ENCODE results near the gene GIPR. TPM values are rescaled to one million over a fixed set of nuclear protein-coding genes. Genes with fewer than 3 reads are reported as not detected.

The GIPR gene
- total RNA-seq, 5 donors from 2014 or later (not counting 1 experiment from before 2014, with no cell fraction given), result 6.9 to 10.8 (median 7.1) TPM

GRCh38 chr19:45645068-45645630, 22.9 kb upstream of the GIPR start:
- Mint-ChIP-seq H3K9me3 (no peaks in the 10 kb centered on the region), H3K36me3 (no peaks in the 10 kb centered on the region), H3K27ac (peak overlapping the region in 1 of 2 donors; percentile 36), H3K27me3 (peaks cover 0 to 4% of the 10 kb centered on the region in 2 donors), H3K4me1 (peaks cover 36 to 45% (median 42%) of the 10 kb centered on the region in 3 donors), H3K4me3 (peak overlapping the region; percentile 73 to 78 (median 75))
- peak overlapping the region; percentile 46 to 47 for H3K4me3 ChIP-seq (ENCODE audit: control insufficient read depth in 1 of 2, extremely low read depth in 1 of 2, low read length in 1 of 2)
- POLR2A ChIA-PET, result interaction anchor here in 1 of 2 donors (1.0 to 1.6 kb wide), 2 partner anchors 23 to 178 kb away, joined by 3 read pairs; partner anchors contain the start of gene GIPR
- peaks cover 7 to 55% of the 10 kb centered on the region in 2 experiments for H3K4me1 ChIP-seq (ENCODE audit: control insufficient read depth in 1 of 2, extremely low read depth in 1 of 2, insufficient read depth in 2 of 2, low read length in 2 of 2)
- ATAC-seq (replicated peaks in 1 of 4) (peak in 1 of 4 experiments; percentile 0), DNase-seq (peak in 1 of 35 experiments; percentile 30)
- CTCF ChIA-PET, result interaction anchor here in 1 of 2 donors (0.6 to 1.8 kb wide), 8 partner anchors 18 to 206 kb away, joined by 3 to 6 read pairs (median 3); partner anchors contain the start of genes GIPR and QPCTL
- no peak overlapping the region for H3K27ac ChIP-seq (ENCODE audit: low read length)
- no peaks in the 10 kb centered on the region for H3K9me3 ChIP-seq
- 20% methylated on average over 25 of the region's 35 CpGs for WGBS (ENCODE audit: insufficient coverage)
- peaks cover 0 to 6% of the 10 kb centered on the region in 2 experiments for H3K27me3 ChIP-seq (replicated peaks in 1 of 2; ENCODE audit: control insufficient read depth in 2 of 2, extremely low read depth in 1 of 2, insufficient read depth in 2 of 2, low read length in 1 of 2)
- no peaks in the 10 kb centered on the region for H3K36me3 ChIP-seq (ENCODE audit: control insufficient read depth in 2 of 2, extremely low read depth in 1 of 2, insufficient read depth in 1 of 2, low read length in 1 of 2)

GRCh38 chr19:45645631-45646344, 22.2 kb upstream of the GIPR start:
- no peaks in the 10 kb centered on the region for H3K36me3 ChIP-seq (ENCODE audit: control insufficient read depth in 2 of 2, extremely low read depth in 1 of 2, insufficient read depth in 1 of 2, low read length in 1 of 2)
- Mint-ChIP-seq H3K27me3 (peaks cover 0 to 4% of the 10 kb centered on the region in 2 donors), H3K4me1 (peaks cover 34 to 40% (median 39%) of the 10 kb centered on the region in 3 donors), H3K9me3 (no peaks in the 10 kb centered on the region), H3K36me3 (no peaks in the 10 kb centered on the region), H3K4me3 (peak overlapping the region; percentile 73 to 78 (median 75)), H3K27ac (peak overlapping the region; percentile 34 to 36)
- H3K4me3 ChIP-seq (ENCODE audit: control insufficient read depth in 1 of 2, extremely low read depth in 1 of 2, low read length in 1 of 2), result peak overlapping the region; percentile 47 to 52
- H3K4me1 ChIP-seq (ENCODE audit: control insufficient read depth in 1 of 2, extremely low read depth in 1 of 2, insufficient read depth in 2 of 2, low read length in 2 of 2), result peaks cover 7 to 49% of the 10 kb centered on the region in 2 experiments
- no peaks in the 10 kb centered on the region for H3K9me3 ChIP-seq
- WGBS (ENCODE audit: insufficient coverage), result 0% methylated on average over 8 of the region's 27 CpGs
- ChIA-PET CTCF (interaction anchor here in 1 of 2 donors (0.6 to 1.8 kb wide), 9 partner anchors 18 to 206 kb away, joined by 3 to 6 read pairs (median 3); partner anchors contain the start of genes GIPR and QPCTL), POLR2A (interaction anchor here (0.6 to 1.6 kb wide), 4 partner anchors 9 to 189 kb away, joined by 3 to 6 read pairs (median 4); partner anchors contain the start of gene GIPR (in 1 of the 2))
- DNase-seq (peak; percentile 56 to 86 (median 74)), ATAC-seq (replicated peaks in 1 of 4) (peak; percentile 57 to 67 (median 60))
- no peak overlapping the region for H3K27ac ChIP-seq (ENCODE audit: low read length)
- H3K27me3 ChIP-seq (replicated peaks in 1 of 2; ENCODE audit: control insufficient read depth in 2 of 2, extremely low read depth in 1 of 2, insufficient read depth in 2 of 2, low read length in 1 of 2), result peaks cover 0 to 8% of the 10 kb centered on the region in 2 experiments

GRCh38 chr19:45646345-45646698, 21.7 kb upstream of the GIPR start:
- Histone ChIP-seq H3K4me3 (ENCODE audit: control insufficient read depth in 1 of 2, extremely low read depth in 1 of 2, low read length in 1 of 2) (peak overlapping the region; percentile 47 to 52), H3K4me1 (ENCODE audit: control insufficient read depth in 1 of 2, extremely low read depth in 1 of 2, insufficient read depth in 2 of 2, low read length in 2 of 2) (peaks cover 4 to 44% of the 10 kb centered on the region in 2 experiments), H3K27ac (ENCODE audit: low read length) (no peak overlapping the region), H3K9me3 (no peaks in the 10 kb centered on the region), H3K27me3 (replicated peaks in 1 of 2; ENCODE audit: control insufficient read depth in 2 of 2, extremely low read depth in 1 of 2, insufficient read depth in 2 of 2, low read length in 1 of 2) (peaks cover 0 to 12% of the 10 kb centered on the region in 2 experiments), H3K36me3 (ENCODE audit: control insufficient read depth in 2 of 2, extremely low read depth in 1 of 2, insufficient read depth in 1 of 2, low read length in 1 of 2) (no peaks in the 10 kb centered on the region)
- H3K27me3 Mint-ChIP-seq, result peaks cover 0 to 4% of the 10 kb centered on the region in 2 donors
- peak overlapping the region in 1 of 2 donors; percentile 34 for H3K27ac Mint-ChIP-seq
- POLR2A ChIA-PET, result interaction anchor here (0.6 to 1.6 kb wide), 4 partner anchors 8 to 189 kb away, joined by 3 to 6 read pairs (median 4); partner anchors contain the start of gene GIPR (in 1 of the 2)
- no peaks in the 10 kb centered on the region for H3K9me3 Mint-ChIP-seq
- peaks cover 29 to 34% (median 34%) of the 10 kb centered on the region in 3 donors for H3K4me1 Mint-ChIP-seq
- no peaks in the 10 kb centered on the region for H3K36me3 Mint-ChIP-seq
- CTCF ChIA-PET, result interaction anchor here in 1 of 2 donors (0.7 to 1.8 kb wide), 6 partner anchors 19 to 207 kb away, joined by 3 to 6 read pairs (median 3); partner anchors contain the start of gene QPCTL
- peak overlapping the region; percentile 73 to 78 (median 75) for H3K4me3 Mint-ChIP-seq
- no peak for ATAC-seq (replicated peaks in 1 of 4)
- no CpG with 5 or more reads among the region's 9 CpGs for WGBS (ENCODE audit: insufficient coverage)
- DNase-seq, result no peak

GRCh38 chr19:45650722-45651121, 17.3 kb upstream of the GIPR start:
- WGBS (ENCODE audit: insufficient coverage), result 57% methylated on average over 3 of the region's 3 CpGs
- H3K27me3 ChIP-seq (replicated peaks in 1 of 2; ENCODE audit: control insufficient read depth in 2 of 2, extremely low read depth in 1 of 2, insufficient read depth in 2 of 2, low read length in 1 of 2), result peaks cover 0 to 14% of the 10 kb centered on the region in 2 experiments
- H3K9me3 Mint-ChIP-seq, result no peaks in the 10 kb centered on the region
- no peak overlapping the region for H3K4me3 ChIP-seq (ENCODE audit: control insufficient read depth in 1 of 2, extremely low read depth in 1 of 2, low read length in 1 of 2)
- no peaks in the 10 kb centered on the region for H3K36me3 Mint-ChIP-seq
- peaks cover 7 to 9% (median 8%) of the 10 kb centered on the region in 3 donors for H3K4me1 Mint-ChIP-seq
- POLR2A ChIA-PET, result interaction anchor here in 1 of 2 donors (0.7 kb wide), 2 partner anchors 1833 to 1864 kb away, joined by 3 to 7 read pairs; partner anchors contain the start of gene KPTN
- CTCF ChIA-PET, result interaction anchor here in 1 of 2 donors (0.6 kb wide), 1 partner anchor 21 kb away, joined by 4 read pairs; no protein-coding TSS in a partner anchor
- H3K27ac Mint-ChIP-seq, result no peak overlapping the region
- DNase-seq, result no peak
- no peak overlapping the region for H3K27ac ChIP-seq (ENCODE audit: low read length)
- ATAC-seq (replicated peaks in 1 of 4), result no peak
- no peaks in the 10 kb centered on the region for H3K36me3 ChIP-seq (ENCODE audit: control insufficient read depth in 2 of 2, extremely low read depth in 1 of 2, insufficient read depth in 1 of 2, low read length in 1 of 2)
- no peaks in the 10 kb centered on the region for H3K9me3 ChIP-seq
- peaks cover 0 to 4% of the 10 kb centered on the region in 2 donors for H3K27me3 Mint-ChIP-seq
- no peak overlapping the region for H3K4me3 Mint-ChIP-seq
- H3K4me1 ChIP-seq (ENCODE audit: control insufficient read depth in 1 of 2, extremely low read depth in 1 of 2, insufficient read depth in 2 of 2, low read length in 2 of 2), result peaks cover 0 to 9% of the 10 kb centered on the region in 2 experiments

GRCh38 chr19:45653634-45654033, 14.4 kb upstream of the GIPR start:
- no peaks in the 10 kb centered on the region for H3K9me3 Mint-ChIP-seq
- H3K27ac Mint-ChIP-seq, result no peak overlapping the region
- no peaks in the 10 kb centered on the region for H3K4me1 ChIP-seq (ENCODE audit: control insufficient read depth in 1 of 2, extremely low read depth in 1 of 2, insufficient read depth in 2 of 2, low read length in 2 of 2)
- CTCF ChIA-PET, result no interaction called here
- H3K4me1 Mint-ChIP-seq, result no peaks in the 10 kb centered on the region
- 81% methylated on average over 5 of the region's 5 CpGs for WGBS (ENCODE audit: insufficient coverage)
- no peak overlapping the region for H3K27ac ChIP-seq (ENCODE audit: low read length)
- H3K36me3 Mint-ChIP-seq, result no peaks in the 10 kb centered on the region
- ATAC-seq (replicated peaks in 1 of 4) (no peak), DNase-seq (no peak)
- no peak overlapping the region for H3K4me3 ChIP-seq (ENCODE audit: control insufficient read depth in 1 of 2, extremely low read depth in 1 of 2, low read length in 1 of 2)
- no peaks in the 10 kb centered on the region for H3K27me3 Mint-ChIP-seq
- no peaks in the 10 kb centered on the region for H3K9me3 ChIP-seq
- no peak overlapping the region for H3K4me3 Mint-ChIP-seq
- no peaks in the 10 kb centered on the region for H3K36me3 ChIP-seq (ENCODE audit: control insufficient read depth in 2 of 2, extremely low read depth in 1 of 2, insufficient read depth in 1 of 2, low read length in 1 of 2)
- POLR2A ChIA-PET, result no interaction called here
- H3K27me3 ChIP-seq (replicated peaks in 1 of 2; ENCODE audit: control insufficient read depth in 2 of 2, extremely low read depth in 1 of 2, insufficient read depth in 2 of 2, low read length in 1 of 2), result peaks cover 0 to 15% of the 10 kb centered on the region in 2 experiments

- Mint-ChIP-seq H3K36me3 (no peaks in the 10 kb centered on the region), H3K4me3 (no peak overlapping the region), H3K27ac (no peak overlapping the region), H3K27me3 (peaks cover 0 to 2% of the 10 kb centered on the region in 2 donors), H3K4me1 (no peaks in the 10 kb centered on the region), H3K9me3 (no peaks in the 10 kb centered on the region)
- ATAC-seq (replicated peaks in 1 of 4) (no peak), DNase-seq (no peak)
- H3K4me1 ChIP-seq (ENCODE audit: control insufficient read depth in 1 of 2, extremely low read depth in 1 of 2, insufficient read depth in 2 of 2, low read length in 2 of 2), result no peaks in the 10 kb centered on the region
- H3K4me3 ChIP-seq (ENCODE audit: control insufficient read depth in 1 of 2, extremely low read depth in 1 of 2, low read length in 1 of 2), result no peak overlapping the region
- H3K36me3 ChIP-seq (ENCODE audit: control insufficient read depth in 2 of 2, extremely low read depth in 1 of 2, insufficient read depth in 1 of 2, low read length in 1 of 2), result no peaks in the 10 kb centered on the region
- no peaks in the 10 kb centered on the region for H3K9me3 ChIP-seq
- CTCF ChIA-PET, result no interaction called here
- no peak overlapping the region for H3K27ac ChIP-seq (ENCODE audit: low read length)
- H3K27me3 ChIP-seq (replicated peaks in 1 of 2; ENCODE audit: control insufficient read depth in 2 of 2, extremely low read depth in 1 of 2, insufficient read depth in 2 of 2, low read length in 1 of 2), result peaks cover 0 to 19% of the 10 kb centered on the region in 2 experiments
- POLR2A ChIA-PET, result interaction anchor here in 1 of 2 donors (0.7 kb wide), 1 partner anchor 9 kb away, joined by 4 read pairs; no protein-coding TSS in a partner anchor
- WGBS (ENCODE audit: insufficient coverage), result 100% methylated on average over 1 of the region's 3 CpGs
Observed at GRCh38 chr19:45655073-45655472, 12.9 kb upstream of the GIPR start.
